Measurements from ENCODE around the gene ARHGEF7.
"Not testable (repeated sequence)": the region's sequence is repeated elsewhere in the genome, so short reads cannot be mapped to it uniquely, and the experiment has no call there.

The ARHGEF7 gene, protein sequence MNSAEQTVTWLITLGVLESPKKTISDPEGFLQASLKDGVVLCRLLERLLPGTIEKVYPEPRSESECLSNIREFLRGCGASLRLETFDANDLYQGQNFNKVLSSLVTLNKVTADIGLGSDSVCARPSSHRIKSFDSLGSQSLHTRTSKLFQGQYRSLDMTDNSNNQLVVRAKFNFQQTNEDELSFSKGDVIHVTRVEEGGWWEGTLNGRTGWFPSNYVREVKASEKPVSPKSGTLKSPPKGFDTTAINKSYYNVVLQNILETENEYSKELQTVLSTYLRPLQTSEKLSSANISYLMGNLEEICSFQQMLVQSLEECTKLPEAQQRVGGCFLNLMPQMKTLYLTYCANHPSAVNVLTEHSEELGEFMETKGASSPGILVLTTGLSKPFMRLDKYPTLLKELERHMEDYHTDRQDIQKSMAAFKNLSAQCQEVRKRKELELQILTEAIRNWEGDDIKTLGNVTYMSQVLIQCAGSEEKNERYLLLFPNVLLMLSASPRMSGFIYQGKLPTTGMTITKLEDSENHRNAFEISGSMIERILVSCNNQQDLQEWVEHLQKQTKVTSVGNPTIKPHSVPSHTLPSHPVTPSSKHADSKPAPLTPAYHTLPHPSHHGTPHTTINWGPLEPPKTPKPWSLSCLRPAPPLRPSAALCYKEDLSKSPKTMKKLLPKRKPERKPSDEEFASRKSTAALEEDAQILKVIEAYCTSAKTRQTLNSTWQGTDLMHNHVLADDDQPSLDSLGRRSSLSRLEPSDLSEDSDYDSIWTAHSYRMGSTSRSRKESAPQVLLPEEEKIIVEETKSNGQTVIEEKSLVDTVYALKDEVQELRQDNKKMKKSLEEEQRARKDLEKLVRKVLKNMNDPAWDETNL

DNA sequence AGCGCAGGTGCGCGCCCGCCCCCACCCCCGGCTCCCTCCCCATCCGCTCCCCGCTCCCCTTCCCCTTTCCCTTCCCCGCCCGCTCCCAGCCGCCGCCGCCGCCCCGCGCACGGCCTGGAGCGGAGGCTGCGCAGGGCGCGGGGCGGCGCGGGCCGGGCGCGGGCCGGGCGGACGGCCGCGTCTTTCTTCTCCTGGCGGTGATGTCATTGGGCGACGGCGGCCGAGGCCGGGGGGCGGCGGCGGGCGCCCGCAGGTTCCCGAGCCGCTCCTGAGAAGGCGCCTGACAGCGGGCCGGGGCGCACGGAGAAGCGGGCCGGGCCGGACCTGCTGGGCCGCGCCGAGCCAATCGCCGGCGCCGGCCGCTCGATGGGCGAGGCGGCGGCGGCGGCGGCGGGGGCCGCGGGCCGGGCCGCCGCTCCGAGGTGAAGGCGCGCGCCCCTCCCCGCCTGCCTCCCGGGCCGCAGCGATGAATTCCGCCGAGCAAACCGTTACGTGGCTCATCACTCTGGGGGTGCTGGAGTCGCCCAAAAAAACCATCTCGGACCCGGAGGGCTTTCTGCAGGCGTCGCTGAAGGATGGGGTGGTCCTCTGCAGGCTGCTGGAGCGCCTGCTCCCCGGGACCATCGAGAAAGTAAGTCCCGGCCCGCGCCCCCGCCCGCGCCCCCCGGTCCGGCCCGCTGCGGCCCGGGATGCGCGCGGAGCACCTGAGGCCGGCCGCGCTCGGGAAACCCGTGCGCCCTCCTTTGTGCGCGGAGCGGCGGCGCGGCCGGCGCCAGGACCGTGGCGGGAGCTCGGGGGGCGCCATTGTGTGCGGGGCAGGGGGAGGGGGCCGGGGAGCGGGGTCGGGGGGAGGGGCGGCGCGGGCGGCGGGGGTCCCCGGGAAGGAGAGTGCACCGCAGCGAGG, at the start of gene ARHGEF7:
TSS of gene ARHGEF7 (plus strand) at position 250 of the 904 bp plus-strand sequence. CDS start at position 467, 217 bp downstream.
- DNase-seq: no peak

DNA sequence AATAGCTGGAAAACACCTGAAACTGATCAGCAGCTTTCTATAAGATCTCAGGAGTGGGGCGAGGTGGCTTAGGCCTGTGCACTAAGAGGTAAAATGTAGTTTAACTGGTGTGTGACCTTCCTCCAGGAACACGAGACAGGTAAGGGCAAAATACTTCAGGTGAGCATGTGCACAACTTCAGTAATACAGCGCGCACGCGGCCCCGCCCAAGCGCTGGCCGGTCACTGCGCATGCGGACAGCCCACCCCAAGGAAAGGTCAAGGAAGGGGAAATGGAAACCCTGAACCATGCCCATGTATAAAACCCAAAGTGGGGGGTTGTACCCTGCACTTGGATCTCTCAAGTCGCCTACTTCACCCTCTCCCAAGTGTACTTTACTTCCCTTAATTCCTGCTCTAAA, 49.4 kb upstream of the ARHGEF7 start:
- no peak for DNase-seq

DNA sequence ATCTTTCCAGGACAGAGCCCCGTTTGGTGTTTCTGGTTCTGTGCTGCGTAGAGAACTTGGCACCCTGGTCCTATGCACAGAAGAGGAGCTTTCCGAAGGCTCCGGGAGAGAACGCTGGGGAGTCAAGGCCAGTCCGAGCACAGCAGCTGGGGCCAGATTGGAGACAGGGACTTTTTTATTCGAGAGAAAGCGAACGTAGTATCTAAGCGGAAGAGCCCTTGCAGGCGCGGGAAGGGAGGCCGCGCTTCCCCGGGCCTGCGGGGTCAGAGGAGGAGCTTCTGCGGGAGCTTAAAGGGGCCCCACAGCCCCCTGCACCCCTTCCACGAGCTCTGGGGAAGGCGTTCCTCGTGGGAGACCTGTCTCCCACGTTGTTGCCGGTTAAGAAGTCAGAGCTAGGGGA, 48.6 kb upstream of the ARHGEF7 start:
- DNase-seq: no peak

DNA sequence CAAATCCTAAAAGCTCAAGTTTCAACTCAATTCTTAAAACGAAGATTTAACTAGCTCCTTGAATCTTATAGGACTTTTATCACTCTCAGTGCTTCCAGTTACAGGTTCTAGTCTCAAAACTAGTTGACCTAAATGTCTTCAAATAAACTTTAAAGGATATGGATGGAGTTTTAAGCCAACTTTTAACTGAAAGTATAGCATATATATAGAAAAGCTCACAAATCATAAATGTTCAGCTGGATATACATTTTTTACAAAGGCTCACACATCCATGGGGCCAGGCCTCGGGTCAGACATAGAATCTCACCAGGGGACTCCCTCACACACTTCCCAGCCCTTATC, 47.1 kb upstream of the ARHGEF7 start:
- DNase-seq: no peak

DNA sequence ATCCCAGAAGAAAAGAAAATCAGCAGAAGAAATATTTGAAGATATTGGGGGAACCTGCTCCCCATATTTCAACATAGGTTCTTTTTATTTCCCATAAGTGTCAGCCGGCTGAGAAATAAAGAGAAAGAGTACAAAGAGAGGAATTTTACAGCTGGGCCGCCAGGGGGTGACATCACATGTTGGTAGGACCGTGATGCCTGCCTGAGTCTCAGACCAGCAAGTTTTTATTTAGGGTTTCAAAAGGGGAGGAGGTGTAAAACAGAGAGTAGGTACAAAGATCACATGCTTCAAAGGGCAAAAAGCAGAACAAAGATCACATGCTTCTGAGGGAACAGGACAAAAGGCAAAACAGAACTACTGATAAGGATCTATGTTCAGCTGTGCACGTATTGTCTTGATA, 44.0 kb upstream of the ARHGEF7 start:
- not testable (repeated sequence) for DNase-seq

DNA sequence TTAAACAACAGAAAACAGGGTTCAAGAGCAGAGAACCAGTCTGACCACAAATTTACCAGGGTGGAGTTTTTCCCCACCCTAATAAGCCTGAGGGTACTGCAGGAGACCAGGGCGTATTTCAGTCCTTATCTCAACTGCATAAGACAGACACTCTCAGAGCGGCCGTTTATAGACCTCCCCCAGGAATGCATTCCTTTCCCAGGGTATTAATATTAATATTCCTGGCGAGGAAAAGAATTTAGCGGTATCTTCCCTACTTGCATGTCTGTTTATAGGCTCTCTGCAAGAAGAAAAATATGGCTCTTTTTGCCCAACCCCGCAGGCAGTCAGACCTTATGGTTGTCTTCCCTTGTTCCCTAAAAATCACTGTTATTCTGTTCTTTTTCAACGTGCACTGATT, 43.6 kb upstream of the ARHGEF7 start:
- DNase-seq: not testable (repeated sequence)

DNA sequence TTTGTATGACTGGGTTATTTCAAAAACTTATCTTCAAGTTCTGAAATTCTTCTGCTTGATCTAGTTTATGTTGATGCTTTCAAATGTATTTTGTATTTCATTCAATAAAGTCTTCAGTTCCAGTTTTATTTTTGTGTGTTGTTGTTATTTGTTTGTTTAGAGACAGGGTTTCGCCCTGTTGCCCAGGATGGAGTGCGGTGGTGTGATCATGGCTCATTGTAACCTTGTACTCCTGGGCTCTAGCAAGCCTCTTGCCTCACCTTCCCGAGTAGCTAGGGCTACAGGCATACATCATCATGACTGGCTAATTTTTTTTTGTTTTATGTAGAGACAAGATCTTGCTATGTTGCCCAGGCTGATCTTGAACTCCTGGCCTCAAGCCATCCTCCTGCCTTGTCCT, 40.3 kb upstream of the ARHGEF7 start:
- DNase-seq: no peak

DNA sequence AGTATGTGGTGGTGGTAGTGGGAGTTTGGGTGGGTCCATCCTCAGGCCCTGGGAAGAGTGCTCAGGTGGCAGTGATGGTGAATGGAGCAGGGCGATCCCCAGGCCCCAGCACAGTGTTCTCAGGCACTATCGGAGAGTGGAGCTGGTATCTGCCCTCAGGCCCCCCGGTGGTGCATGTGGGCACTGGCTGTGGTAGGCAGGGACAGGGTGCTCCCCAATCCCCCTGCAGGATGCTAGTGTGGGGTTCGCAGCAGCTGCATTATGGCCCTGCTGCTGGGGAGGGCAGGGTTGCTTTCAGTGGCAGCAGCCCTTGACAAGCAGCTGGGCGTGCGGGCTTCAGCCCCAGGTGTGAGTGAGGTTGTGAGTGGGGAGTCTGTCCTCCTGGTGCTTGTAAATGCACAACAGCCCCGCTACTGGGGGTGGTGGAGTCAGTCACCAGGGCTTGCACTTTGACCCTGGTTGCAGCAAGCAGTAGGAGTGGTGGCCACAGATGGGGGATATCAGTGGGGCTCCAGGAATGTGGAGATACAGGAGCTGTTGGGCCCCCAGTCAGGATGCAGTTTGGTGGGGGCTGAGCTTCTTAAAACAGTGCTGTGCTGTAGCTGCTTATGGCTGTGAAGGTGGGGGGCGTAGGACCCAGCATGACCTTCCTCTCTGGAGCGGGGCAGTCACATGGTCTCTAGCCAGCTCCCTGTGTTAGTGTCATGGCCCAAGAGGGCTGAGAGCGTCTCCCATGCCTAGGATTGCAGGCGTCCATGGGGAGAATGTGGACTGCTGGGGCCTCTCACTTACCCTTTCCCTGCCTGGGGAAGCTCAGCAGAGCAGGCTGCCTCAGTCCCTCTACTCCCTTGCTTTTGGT, 38.7 kb upstream of the ARHGEF7 start:
- no peak for DNase-seq

DNA sequence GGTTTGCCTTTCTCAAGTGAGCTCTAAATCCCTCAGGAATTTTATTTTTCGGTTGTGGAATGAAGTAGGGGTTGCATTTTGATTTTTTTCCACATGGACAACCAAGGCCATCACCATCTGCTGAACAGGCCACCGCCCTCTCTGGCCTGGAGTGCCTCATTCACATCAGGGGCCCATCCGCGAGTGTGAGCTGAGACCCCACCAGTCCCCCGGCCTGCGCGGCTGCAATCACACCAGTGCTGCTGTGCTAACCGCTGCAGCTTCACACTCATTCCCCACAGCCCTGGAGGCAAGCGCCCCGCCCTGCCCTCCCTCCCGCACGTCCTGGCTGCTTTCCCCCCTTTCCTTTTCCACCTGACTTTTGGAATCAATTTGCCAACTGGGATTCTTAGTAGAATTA, 35.7 kb upstream of the ARHGEF7 start:
- DNase-seq: no peak

DNA sequence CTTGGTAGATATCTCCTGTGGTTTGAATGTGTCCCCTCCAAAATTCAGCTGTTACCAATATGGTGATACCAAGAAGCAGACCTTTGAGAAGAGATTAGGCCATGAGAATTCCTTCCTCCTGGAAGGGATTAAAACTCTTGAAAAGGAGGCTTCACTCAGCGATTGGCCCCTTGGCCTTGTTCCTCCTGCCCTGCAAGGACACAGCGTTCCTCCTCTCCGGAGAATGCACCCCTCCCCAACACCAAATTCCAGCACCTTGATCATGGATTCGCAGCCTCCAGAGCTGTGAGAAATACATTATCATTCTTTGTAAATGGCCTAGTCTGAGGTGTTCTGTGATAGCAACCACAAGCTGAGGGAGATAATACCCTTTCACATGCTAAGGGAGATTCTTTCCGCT, 34.5 kb upstream of the ARHGEF7 start:
- no peak for DNase-seq

DNA sequence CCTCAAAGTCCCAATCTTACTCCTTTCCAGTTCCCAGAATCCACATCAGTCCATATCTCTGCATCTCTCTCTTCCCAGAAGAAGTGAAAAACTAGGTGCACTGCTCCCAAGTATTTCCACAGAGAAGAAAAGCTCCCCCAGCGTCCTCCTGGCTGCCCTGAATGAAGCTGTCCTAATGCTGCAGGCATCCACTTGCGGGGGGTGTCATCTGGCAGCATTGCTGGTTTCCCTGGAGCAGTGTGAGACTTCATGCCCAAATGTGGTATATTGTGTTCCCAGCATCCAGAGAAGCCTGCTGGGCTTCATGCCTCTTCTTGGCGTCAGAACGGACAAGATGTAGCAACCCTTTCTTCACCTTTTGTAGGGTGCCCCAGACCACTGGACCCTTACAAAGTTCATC, 32.9 kb upstream of the ARHGEF7 start:
- DNase-seq: no peak

DNA sequence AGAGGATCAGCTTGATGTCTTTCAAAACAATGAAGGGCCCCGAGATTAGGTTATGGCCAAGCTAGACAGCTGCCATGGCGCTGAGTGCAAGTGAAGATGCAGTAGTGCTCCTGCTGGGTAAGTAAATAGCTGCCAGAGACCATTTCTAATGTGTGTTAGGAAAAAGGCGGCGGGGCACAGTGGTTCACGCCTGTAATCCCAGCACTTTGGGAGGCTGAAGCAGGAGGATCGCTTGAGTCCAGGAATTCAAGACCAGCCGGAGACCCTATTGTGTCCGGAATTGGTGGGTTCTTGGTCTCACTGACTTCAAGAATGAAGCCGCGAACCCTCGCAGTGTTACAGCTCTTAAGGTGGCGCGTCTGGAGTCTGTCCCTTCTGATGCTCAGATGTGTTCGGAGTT, 32.3 kb upstream of the ARHGEF7 start:
- DNase-seq: not testable (repeated sequence)

DNA sequence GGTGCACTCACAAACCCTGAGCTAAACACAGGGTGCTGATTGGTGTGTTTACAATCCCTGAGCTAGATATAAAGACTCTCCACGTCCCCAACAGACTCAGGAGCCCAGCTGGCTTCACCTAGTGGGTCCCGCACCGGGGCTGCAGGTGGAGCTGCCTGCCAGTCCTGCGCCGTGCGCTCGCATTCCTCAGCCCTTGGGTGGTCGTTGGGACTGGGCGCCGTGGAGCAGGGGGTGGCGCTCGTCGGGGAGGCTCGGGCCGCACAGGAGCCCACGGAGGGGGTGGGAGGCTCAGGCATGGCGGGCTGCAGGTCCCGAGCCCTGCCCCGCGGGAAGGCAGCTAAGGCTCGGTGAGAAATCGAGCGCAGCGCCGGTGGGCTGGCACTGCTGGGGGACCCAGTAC, 31.4 kb upstream of the ARHGEF7 start:
- not testable (repeated sequence) for DNase-seq

DNA sequence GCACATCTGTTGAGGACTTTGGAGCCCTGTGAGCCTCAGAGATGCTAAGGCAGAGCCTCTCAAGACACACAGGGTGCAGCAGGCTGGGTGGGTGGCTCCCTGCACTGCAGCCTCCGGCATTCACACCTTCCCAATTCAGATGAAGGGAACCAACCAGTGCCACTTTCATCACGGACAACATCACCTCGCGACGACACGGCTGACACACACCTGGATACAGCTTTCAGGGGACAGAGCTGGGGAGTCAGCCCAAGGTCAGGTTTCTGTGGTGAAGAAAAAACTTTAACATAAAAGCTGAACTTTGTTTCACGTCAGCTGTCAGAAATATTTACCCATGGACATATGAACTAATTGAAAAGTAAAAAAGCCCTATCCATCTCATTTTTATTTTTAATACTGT, 24.9 kb upstream of the ARHGEF7 start:
- DNase-seq: no peak

DNA sequence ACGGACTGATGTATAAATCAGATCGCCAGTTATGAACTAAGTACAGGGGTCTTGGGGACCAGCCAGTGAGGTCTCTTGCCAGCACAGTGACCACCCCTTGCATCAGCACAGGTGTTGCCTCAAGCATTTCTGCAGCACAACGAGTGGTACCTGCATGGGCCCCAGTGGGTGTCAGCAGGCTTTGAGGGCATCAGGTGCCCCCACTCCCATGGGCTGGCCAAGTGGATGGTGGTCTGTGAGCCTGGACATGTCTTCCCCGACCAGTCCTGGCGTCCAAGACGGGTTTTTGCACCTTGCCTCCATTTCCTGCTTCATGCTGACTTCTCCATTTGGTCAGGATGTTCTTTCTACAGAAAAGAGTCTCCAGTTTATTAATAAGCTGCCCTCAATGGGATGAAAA, 22.4 kb upstream of the ARHGEF7 start:
- DNase-seq: no peak

DNA sequence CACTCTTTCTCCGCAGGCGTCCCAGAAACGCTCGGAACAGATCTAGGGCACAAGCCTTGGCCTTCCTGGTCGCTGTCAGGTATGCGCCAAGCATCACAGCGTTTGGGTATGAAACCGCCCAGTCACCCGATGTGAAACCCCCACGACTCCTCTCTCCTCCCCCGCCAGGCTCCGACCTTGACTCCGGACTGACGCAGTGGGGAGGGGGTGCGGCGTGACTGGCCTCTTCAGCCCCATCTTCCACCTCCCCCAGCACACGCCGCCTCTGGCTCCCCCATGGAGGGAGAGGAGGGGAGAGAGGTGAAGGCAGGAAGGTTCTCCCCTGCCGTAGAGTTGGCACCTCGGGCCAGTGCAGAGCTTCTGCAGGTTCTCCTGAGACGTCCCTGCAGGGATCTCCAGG, 22.0 kb upstream of the ARHGEF7 start:
- DNase-seq: no peak

DNA sequence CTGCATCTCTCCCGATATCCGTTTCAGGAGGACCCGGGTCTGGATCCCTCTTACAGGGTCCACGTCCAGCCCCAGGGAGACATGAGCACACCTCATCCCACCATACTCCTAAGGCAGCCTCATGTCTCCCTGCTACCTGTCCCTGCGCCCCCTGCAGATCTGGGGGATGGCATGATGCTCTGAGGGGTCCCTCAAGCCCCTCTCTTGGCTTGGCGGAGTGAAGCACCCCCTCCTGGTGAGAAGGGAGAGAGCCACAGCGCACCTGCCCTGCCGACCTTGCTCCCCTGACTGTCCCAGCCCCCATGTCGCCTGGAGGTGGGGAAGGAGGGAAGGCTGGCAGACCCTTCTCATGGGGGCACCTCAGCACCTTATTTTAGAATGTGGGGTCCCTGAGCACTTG, 21.5 kb upstream of the ARHGEF7 start:
- no peak for DNase-seq

DNA sequence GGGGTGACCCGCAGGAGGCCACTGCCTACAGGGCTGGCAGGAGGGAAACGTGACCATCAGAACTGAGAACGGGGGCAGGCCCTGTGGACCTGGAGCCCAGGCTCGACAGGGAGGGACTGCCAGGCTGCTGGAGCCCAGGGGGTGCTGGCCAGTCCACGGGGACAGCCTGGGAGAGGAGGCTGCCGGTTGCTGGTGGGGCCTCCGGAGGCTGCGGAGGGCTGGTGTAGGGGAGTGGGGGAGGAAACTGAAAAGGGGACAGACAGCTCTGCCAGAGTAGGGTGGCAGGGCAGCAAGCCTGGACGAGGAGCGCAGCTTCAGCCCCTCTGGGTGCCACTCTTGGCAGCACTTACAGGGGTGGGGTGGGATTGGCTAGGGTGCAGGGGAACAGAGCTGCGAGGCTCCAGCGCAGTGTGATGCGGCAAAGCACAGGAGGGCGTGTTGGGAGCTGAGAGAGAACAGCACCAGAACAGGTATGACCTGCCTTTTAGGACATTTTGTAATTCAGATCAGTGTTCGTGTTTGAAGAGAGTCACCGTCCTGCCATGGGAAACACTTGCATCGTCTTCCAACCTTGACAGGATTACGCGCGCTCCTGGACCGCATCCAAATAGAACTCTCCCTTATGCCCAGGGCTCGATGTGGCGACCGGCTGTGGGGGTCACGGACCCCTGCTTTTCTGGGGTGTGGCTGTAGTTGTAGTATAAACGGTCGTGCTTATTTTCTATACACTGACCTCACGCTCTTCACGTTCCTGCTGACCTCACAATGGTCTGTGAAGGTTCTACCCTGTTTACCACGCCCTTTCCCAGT, 19.9 kb upstream of the ARHGEF7 start:
- DNase-seq: no peak

DNA sequence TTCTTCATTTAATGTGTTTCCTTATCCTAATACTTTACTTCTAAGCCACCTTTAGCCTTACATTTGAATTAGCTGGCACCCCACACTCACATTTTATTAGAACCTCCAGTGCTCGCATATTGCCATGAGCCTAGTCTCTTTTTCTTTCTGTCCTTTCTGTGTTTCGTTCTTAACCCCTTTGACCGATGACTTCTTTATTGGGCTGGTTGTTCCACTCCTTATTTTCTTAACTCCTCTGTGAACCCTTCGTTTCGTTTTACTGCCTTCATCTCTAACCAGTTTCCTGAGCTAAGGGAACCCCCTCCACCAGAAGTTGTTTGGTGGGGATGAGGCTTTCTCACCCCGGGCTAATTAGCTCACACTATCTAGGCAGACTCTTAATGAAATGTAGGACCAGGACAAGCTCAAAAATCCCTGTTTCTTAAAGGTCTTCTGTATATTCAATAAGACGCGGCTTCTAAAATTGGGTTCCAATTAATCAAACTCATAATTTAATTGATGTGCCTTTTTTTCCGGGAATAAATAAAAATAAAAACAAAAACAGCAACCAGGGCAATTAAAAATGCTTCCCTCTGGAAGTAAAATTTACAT, 19.1 kb upstream of the ARHGEF7 start:
- no peak for DNase-seq

DNA sequence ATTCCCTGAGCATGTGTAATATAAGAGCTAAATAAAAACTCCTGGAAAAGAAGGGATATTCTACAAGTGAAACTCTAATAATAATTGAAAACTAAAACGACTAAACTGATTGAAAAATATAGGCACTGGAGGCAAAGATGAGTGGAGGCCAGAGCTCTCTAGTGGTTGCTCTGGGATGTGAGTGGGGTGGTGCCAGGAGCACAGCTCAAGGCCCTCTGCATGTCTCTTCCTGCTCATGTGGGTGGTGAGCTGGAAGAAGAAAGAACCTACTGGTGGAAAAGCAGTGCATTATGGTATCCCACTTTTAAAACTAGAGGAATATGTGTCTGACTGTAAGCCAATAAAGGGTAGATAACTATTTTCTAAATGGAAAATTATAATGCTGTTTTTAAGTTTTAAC, 15.8 kb upstream of the ARHGEF7 start:
- DNase-seq: no peak

DNA sequence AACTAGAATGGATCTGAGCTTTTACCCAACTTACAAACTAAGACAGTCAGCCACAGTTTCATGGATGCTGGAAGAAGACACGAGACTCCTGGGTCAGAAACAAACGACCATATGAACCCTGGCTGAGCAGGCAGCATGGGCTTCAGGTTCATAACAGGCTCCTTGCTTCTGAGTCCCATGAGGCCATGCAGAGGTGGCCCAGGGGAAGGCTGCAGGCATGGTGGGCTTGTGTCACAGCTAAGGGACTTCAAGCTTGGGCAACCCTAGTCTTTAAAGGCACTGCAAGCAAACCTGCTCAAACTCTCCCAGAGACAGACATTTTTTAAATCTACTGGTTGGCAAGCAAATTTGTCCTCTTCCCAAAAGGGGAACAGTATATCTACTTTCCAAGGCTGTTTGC, 5.1 kb upstream of the ARHGEF7 start:
- no peak for DNase-seq
